Muscle of back (tissue), 11 donors: ENCODE data around the gene ATF3. TPM values are rescaled to one million over a fixed set of nuclear protein-coding genes. Genes with fewer than 3 reads are reported as not detected.

Experiments
- DNase-seq, 3 donors: peaks; one replicate each; pipeline versions ENCODE4 v3.0.0 to v3.0.0-alpha.2; 2013
- polyA plus RNA-seq, 10 donors: library from polyadenylated mRNA; unstranded; fragments of 120-200 nt; gene quantifications; one replicate each; pipeline ENCODE4 v1.2.1, GENCODE V29; 2013; ENCODE audit not compliant: insufficient read length in 10 of 10

ATF3 gene
- polyA plus RNA-seq, 10 donors = 8.1 to 157 (median 28.3) TPM

- DNase-seq = no peak
Observed at GRCh38 chr1:212607913-212608391, 609 bp upstream of the ATF3 start.

GRCh38 chr1:212608959-212609700 is 569 bp downstream of the ATF3 start:
- DNase-seq = peak in 2 of 3 donors; percentile 64 to 84

GRCh38 chr1:212609701-212610574 is 1.4 kb downstream of the ATF3 start:
- no peak for DNase-seq

GRCh38 chr1:212610575-212610967 is 2.0 kb downstream of the ATF3 start:
- no peak for DNase-seq

DNA sequence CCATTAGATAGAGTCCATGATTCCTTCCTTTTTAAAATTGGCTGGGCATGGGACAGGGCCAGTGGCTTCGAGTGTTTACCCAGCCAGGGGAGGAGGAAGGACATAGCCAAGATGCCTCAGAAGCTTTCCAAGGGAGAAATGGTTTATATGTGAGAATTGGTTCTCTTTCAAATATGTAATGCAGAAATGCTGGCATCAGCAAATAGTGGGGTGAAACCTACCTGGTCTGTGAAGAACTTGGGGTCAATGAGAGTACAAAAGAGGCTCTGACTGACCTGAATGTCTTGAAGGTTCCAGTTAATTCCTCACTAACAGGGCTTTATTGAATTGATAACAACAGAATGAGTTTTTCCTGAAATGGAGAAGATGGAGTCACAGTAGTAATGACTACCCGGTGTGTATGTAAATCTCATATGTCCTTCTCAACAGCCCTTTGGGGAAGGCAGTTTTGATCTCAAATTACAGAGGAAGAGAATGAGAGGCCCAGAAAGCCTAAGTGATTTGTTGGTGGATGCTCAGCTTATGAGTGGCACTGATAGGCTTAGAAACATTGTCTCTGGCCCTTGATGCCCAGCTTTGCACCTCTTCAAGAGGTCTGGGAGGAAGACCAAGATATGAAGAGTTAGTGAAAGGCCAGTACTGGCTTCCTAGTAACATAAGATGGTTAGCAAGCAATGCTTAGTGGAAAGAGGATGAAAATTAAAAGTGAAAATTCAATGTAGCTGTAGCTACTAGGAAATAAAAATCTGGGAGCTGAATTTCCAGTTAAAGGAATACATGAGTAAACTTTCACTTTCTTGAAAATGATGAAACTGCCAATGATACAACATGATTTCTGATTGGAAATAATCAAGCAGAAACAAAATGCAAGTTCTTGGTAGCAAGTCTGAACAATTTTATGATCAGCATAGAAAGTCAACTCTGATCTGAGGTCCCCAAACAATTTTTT is 2.7 kb downstream of the ATF3 start:
- no peak for DNase-seq

DNA sequence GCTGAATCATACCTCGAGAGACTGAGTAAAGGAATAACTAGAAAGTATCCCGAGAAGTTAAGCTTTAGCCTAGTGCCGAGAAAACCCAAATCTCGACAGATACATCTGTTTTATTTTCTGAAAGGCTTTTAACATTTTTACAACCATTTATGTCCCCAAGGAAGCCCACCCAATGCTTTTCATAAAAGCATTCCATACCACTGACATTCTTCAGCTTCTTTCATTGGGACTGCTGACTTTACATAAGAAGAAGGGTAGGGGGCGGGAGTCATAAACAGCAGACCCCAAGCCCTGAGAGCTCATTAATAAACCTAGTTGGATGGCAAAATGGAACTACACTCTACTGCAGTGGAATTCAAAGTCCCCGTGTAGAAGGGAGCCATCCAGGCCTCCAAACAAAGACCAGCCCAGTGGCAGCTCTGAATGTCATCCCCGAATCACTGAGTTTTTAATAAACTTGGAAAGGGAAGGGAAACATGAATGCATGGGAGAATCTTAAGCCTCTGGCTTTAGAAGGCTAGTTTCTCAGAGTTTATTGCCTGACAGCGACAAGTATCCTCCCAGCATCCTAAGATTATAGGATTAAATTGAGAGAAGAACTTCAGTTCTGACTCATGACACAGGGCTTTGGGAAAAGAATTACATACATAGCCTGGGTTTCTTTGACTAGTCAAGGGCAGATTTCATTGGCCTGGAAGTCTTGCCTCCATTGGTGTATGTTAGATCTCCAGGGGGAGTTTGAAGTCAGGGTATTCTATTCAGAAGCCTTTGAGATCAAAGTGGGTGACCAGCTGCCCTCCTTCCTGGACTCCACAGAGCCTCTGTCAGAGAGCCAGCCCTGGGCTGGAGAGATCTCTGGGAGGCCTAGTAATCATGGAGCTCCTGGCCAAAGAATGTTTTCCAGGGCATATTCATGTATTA is 3.7 kb downstream of the ATF3 start:
- DNase-seq = no peak

DNA sequence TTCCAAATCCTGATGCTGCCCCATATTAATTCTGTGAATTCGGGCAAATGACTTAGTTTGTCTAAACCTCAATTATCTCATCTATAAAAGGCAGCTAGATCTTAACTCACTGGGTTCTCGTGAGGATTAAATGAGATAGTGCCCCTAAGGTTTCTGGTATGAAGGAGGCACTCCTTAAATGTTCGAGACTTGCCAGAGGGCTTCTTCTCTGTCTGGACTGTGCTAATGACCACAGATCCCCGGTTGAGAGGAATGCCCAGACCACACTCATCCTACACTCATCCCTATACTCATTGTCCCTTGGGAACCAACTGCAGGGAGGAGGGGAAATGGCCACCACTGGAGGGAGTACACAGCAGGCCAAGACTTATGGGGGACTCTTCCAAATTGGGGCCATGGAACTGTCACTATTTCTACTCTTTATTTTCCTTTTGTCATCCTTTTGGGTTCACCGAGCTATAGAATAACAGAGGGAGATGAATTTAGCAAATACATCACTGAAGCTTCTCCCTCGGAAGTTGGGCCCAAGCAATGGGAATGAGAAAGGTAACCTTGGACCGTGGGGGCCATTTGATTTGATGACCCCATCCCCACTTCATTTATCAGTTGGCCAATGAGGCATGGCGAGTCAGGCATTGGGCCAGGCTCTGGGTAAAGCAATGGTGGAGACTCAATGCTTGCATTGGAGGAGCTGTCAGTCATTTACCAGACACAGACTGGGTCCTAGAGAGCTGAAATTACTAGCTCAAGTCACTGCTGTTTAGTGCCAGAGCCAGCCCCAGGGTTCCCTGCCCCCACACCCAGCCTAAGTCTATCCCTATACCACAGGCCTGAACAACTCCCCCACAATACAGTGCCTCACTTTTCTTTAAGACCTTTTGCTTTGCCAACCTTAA is 5.1 kb downstream of the ATF3 start:
- no peak for DNase-seq

DNA sequence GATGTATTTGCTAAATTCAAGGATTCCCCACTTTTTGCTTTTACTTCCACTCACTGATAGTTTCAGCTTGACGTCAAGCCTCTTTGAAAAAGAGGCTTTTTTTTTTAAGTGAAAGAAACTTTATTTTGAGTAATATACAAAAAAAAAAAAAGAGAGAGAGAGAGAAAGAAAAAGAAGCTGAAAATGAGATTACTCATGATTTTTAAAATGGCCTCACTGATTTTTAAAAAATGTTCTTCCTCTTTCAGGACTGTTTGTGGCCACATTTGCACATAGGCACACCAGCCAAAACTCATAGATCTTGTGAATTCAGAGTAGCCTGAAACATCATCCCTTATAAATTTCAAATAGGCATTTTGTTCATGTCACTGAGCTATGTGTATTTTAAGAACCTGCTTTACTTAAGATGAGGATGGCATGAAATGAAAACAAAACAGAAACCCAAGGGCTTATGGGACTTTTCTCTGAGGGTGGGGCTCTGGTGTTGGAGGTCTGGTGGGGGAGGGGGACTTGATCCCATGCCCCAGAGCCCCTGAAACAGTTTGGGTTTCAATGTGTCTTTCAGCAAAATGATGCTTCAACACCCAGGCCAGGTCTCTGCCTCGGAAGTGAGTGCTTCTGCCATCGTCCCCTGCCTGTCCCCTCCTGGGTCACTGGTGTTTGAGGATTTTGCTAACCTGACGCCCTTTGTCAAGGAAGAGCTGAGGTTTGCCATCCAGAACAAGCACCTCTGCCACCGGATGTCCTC is 6.1 kb downstream of the ATF3 start:
- no peak for DNase-seq

DNA sequence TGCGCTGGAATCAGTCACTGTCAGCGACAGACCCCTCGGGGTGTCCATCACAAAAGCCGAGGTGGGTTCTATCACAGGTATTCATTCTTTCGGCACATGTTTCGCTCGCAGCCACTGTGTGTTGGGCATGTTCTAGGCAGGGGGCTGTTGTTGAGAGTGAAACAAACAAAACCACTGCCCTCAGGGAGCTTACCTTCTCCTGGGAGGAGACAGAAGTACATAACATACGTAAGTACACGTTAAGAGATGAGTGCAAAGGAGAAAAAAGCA is 6.6 kb downstream of the ATF3 start:
- DNase-seq = no peak

- no peak for DNase-seq
Observed at GRCh38 chr1:212618466-212619210, 10.1 kb downstream of the ATF3 start.

DNA sequence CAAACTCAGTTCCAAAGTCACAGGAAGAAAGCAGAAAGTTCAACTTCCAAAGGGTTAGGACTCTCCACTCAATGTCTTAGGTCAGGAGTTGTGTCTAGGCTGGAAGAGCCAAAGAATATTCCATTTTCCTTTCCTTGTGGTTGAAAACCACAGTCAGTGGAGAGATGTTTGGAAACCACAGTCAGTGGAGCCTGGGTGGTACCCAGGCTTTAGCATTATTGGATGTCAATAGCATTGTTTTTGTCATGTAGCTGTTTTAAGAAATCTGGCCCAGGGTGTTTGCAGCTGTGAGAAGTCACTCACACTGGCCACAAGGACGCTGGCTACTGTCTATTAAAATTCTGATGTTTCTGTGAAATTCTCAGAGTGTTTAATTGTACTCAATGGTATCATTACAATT is 11.7 kb downstream of the ATF3 start:
- no peak for DNase-seq

DNA sequence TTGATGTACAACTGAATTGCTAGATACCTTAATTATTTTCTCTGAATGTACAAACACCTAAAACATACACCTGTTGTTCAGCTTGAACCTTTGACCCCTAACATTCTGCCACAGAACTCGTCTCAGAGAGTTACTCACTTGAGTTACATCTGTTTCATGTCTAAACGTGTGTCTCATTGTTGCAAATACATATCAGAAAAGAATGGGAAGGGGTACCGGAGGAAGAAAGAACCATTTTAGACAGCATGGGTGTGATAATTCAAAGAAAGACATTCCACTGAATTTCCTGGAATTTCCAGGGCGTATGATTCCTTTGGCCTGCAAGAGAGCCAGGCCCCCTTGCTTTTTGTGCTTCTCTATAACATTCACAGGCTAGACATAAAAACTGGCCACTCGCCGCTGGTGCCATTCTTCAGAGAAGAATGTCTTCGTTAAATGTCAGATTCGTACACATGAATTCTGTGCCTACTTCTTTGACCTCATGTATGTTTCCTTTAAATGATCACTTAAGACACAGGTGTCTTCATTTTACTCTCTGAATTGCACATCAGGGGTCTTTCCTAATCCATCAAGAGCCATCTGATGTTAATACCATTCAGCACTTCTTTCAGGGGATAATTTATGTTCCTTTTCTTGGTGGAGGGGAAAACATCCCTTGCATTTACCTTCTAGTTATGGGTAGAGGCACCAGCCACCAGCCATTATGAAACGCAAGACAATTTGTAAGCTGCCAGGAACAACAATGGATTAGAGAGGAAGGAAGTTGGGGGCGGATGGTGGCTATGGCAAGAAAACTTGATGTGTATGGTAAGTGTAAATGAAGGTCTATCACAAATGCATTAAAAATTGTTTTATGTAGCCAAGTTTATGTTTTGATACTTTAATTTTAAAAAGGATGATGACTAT is 12.7 kb downstream of the ATF3 start:
- no peak for DNase-seq

- no peak for DNase-seq
Observed at GRCh38 chr1:212621949-212622305, 13.4 kb downstream of the ATF3 start.

- DNase-seq = no peak
Observed at GRCh38 chr1:212622467-212622866, 13.9 kb downstream of the ATF3 start.

- DNase-seq = no peak
Observed at GRCh38 chr1:212622906-212623305, 14.3 kb downstream of the ATF3 start.

DNA sequence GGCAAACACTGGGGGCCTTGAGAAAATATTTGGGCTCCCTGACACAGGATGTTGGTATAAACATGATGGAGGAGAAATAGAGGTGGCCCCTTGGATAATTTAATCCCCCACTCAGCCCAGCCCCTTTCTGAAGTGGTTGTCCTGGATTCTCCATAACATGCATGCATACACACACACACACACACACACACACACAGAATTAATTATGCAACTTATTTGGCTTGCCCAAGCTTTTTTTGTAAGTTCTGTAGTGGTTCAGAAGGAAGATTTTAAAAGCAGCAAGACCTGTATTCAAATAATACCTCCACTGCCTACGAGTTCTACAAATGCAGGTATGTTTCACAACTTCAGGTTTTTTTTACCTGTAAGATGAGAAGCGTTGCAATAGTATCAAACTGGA is 15.0 kb downstream of the ATF3 start:
- DNase-seq = no peak

- DNase-seq = no peak
Observed at GRCh38 chr1:212624976-212625501, 16.5 kb downstream of the ATF3 start.
